Activated T-helper 17 cell treated with anti-CD3 and anti-CD28 coated beads, Interleukin-2, amount 50 U/mL, for 72 hours (primary cell): ENCODE measurements around the gene GLRX3. TPM values are rescaled to one million over a fixed set of nuclear protein-coding genes. Genes with fewer than 3 reads are reported as not detected.

Experiments
- ATAC-seq: fragments of 150-1000 bp; cut with Tn5 transposase; replicated peaks from 2 replicates; pipeline ENCODE4 v1.10.0; 2021; ENCODE audit warnings: mild to moderate bottlenecking, moderate library complexity
- H3K27ac Mint-ChIP-seq: one replicate; pipeline ENCODE4 v1.8.0; 2022; ENCODE audit warnings: mixed read lengths
- H3K27me3 Mint-ChIP-seq: one replicate; pipeline ENCODE4 v1.8.0; 2022; ENCODE audit warnings: mixed read lengths
- H3K36me3 Mint-ChIP-seq: one replicate; pipeline ENCODE4 v1.8.0; 2022; ENCODE audit warnings: low read depth, mild to moderate bottlenecking, mixed read lengths
- H3K4me1 Mint-ChIP-seq: one replicate; pipeline ENCODE4 v1.8.0; 2022; ENCODE audit warnings: mixed read lengths
- H3K4me3 Mint-ChIP-seq: one replicate; pipeline ENCODE4 v1.8.0; 2022; ENCODE audit warnings: mild to moderate bottlenecking, mixed read lengths
- H3K9me3 Mint-ChIP-seq: one replicate; pipeline ENCODE4 v1.8.0; 2022; ENCODE audit warnings: mixed read lengths
- total RNA-seq, 2 donors: library from RNA; stranded (reverse); gene quantifications; one replicate each; pipeline ENCODE4 v1.2.3, GENCODE V29; 2022

Gene GLRX3
- total RNA-seq, 2 donors from 2014 or later, result 66.7 to 112 TPM

DNA sequence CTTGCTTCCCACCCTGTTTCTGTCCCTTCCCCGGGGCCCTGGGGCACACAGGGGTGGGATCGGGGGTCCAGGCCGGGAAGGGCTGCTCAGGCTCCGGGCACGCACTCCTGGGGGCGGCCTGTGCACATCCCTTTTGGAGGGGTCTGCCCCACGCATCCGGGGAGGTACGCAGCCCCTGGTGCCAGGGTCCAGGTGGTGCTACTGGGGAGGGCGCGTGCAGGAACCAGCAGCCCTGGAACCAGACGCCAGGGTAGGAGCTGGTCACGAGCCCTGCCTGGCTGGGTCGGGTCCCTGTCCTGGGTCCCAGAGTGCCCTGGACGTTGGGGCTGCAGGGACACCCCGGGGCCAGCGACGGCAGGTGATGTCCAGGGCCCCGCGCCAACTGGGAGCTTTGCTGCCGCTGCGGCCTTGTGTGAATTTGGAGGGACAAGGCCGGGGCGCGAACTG, 53.4 kb downstream of the GLRX3 start:
- H3K27me3 Mint-ChIP-seq, result no peaks in the 10 kb centered on the region
- no peaks in the 10 kb centered on the region for H3K4me1 Mint-ChIP-seq
- no peaks in the 10 kb centered on the region for H3K9me3 Mint-ChIP-seq
- ATAC-seq, result no peak
- H3K4me3 Mint-ChIP-seq, result no peak overlapping the region
- no peak overlapping the region for H3K27ac Mint-ChIP-seq
- peaks cover 15% of the 10 kb centered on the region for H3K36me3 Mint-ChIP-seq

DNA sequence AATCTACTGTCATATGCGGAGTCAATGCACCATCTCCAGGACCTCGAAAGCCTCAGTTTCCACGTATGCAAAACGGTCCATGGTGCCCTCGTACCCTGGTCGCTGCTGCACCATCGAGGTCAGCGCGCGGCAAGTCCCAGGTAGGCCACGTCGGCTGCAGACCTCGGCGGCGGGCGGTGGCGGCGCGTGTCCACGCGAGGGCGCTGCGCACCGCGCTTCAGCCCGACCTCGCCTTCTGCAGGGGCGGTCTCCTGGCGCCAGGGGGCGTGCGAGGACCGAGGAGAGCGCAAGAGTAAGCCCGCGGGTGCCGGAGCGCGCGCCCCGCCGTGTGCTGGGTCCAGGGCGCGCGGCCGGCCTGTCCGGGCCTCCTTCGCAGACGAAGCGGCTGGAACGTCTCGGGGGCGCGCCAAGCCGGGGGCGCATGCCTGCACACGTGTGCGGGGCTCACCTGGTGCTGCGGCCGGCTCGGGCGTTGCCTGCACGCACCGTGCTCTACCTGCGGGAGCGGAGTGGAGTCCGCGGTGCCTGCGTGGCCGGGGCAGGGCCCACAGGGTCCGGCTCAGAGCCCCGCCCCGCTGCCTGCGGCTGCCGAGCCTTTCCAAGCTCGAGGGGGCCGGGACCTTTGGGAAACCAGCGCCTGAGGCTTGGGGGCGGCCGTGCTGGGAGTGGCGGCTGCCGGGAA, 54.0 kb downstream of the GLRX3 start:
- no peaks in the 10 kb centered on the region for H3K4me1 Mint-ChIP-seq
- no peak overlapping the region for H3K4me3 Mint-ChIP-seq
- H3K9me3 Mint-ChIP-seq, result no peaks in the 10 kb centered on the region
- ATAC-seq, result peak; percentile 93
- no peaks in the 10 kb centered on the region for H3K27me3 Mint-ChIP-seq
- H3K27ac Mint-ChIP-seq, result no peak overlapping the region
- H3K36me3 Mint-ChIP-seq, result peaks cover 10% of the 10 kb centered on the region

DNA sequence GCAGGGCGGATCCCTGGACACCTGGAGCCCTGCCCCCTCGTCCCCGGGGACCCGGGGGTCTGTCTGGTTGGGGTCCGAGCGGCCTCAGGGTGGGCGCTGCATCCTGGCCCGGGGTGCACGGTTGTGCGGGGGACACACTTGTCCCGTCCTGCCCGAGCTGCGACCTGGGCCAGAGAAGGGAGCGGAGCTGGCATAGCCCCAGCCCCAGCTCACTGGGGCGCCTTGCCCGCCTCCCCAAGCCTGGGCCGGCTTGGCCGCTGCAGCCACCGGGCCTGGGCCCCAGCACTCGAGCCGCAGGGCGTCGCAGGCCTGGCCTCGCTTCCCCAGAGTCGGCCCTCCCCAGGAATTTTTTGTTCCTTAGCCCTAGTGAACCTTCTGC, 54.5 kb downstream of the GLRX3 start:
- Mint-ChIP-seq H3K27me3 (no peaks in the 10 kb centered on the region), H3K9me3 (no peaks in the 10 kb centered on the region), H3K4me1 (no peaks in the 10 kb centered on the region), H3K36me3 (peaks cover 5% of the 10 kb centered on the region), H3K4me3 (no peak overlapping the region), H3K27ac (no peak overlapping the region)
- ATAC-seq, result no peak

DNA sequence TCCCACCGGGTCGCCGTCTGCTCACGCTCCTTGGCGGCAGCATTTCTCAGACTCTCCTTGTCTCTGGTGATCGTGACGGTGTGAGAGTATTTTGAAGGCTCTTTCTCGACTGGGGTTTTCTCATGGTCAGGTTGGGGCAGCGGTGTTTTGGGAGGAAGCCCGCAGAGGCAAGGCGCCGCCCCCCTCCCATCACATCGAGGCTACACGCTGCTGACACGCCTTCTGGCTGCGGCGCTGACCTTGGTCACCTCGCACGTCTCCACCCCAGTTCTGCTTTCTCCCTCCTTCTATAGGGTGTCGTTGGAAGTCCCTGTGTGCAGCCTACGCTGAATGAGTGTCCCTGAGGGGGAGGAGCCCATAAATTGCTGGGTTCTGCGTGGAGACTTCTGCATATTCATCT, 55.2 kb downstream of the GLRX3 start:
- Mint-ChIP-seq H3K27me3 (no peaks in the 10 kb centered on the region), H3K4me1 (no peaks in the 10 kb centered on the region), H3K27ac (no peak overlapping the region), H3K4me3 (peak overlapping the region; percentile 7), H3K9me3 (no peaks in the 10 kb centered on the region), H3K36me3 (no peaks in the 10 kb centered on the region)
- ATAC-seq, result no peak

DNA sequence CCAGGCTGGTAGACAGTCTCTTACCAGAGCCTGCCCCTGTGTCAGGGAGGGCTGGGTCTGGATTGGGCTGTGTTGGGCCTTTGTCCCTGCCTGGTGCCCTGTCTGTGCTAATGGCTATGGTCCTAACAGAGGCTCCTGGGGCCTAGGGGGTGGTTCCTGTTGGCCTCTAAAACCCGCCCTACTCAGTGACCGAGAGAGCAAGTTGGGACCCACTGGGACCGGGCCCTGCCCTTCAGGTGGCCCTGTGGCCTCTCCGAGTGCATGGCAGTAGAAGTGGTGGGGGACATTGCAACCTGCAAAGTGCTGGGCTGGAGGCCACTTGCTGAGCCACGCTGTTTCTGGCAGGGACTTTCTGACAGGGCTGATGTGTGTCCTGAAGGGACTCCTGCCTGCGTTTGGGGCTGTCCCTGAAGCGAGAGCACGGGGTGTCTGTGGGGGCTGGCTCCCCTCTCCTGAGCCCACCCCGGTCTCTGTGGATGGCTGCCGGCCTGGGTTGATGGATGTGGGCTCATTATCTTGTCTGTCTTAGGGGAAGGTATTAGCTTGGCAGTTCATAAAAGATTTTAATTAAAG, 56.2 kb downstream of the GLRX3 start:
- no peak overlapping the region for H3K27ac Mint-ChIP-seq
- no peaks in the 10 kb centered on the region for H3K36me3 Mint-ChIP-seq
- no peaks in the 10 kb centered on the region for H3K4me1 Mint-ChIP-seq
- H3K27me3 Mint-ChIP-seq, result no peaks in the 10 kb centered on the region
- no peak overlapping the region for H3K4me3 Mint-ChIP-seq
- no peaks in the 10 kb centered on the region for H3K9me3 Mint-ChIP-seq
- ATAC-seq, result no peak

DNA sequence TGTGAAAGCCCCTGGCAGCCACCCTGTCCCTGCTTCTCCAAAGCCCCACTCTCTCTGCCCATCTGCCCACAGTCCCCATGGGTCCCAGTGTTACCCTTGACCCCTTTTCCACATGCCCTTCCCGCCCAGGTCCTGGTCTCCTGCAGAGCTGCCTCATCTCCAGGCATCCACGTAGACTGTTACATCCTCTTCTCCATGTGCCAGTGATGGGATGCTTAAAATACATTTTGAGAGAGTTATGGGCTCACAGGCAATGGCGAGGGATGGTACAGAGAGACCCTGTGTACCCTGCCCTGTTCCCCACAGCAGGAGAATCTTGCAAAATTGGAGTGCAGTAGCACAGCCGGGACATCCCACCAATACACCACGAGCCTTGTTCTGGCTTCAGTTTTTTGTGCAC, 56.8 kb downstream of the GLRX3 start:
- Mint-ChIP-seq H3K4me3 (no peak overlapping the region), H3K36me3 (no peaks in the 10 kb centered on the region), H3K27me3 (no peaks in the 10 kb centered on the region)

DNA sequence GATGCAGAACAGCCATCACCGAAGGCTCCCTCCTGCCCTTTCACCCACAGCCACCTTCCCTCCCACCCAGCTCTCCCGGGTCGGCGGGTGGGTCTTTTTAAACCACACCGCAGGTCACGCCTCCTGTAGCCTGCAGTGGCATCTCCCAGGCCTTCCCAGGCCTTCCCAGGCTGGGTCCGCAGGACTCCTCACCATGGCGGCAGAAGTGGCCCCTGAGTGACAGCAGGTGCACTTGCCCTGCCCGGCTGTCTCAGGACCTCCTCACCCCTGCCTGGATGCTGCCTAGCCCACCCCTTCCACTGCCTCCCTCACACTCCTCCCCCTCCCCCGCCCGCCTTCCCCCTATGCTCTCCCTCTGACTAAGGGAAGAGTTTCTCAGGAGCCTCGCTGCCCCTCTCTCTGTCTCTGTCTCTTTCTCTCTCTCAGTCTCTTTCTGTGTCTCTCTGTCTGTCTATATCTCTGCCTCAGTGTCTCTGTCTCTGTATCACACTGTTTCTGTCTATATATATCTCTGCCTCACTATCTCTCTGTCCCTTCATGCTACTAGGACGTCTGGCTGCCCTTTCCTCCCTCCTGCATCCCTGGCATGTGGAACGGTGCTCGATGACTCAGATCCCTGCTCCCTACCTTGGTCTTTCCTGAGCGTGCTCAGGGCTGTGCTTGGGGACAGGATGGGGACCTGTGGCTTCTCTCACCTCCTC, 57.5 kb downstream of the GLRX3 start:
- Mint-ChIP-seq H3K27me3 (no peaks in the 10 kb centered on the region), H3K9me3 (no peaks in the 10 kb centered on the region), H3K4me1 (no peaks in the 10 kb centered on the region), H3K27ac (no peak overlapping the region), H3K36me3 (no peaks in the 10 kb centered on the region), H3K4me3 (no peak overlapping the region)
- no peak for ATAC-seq

More for the DNA sequence above, 56.8 kb downstream of the GLRX3 start:
- Mint-ChIP-seq H3K27ac (no peak overlapping the region), H3K4me1 (no peaks in the 10 kb centered on the region), H3K9me3 (no peaks in the 10 kb centered on the region)
- no peak for ATAC-seq

DNA sequence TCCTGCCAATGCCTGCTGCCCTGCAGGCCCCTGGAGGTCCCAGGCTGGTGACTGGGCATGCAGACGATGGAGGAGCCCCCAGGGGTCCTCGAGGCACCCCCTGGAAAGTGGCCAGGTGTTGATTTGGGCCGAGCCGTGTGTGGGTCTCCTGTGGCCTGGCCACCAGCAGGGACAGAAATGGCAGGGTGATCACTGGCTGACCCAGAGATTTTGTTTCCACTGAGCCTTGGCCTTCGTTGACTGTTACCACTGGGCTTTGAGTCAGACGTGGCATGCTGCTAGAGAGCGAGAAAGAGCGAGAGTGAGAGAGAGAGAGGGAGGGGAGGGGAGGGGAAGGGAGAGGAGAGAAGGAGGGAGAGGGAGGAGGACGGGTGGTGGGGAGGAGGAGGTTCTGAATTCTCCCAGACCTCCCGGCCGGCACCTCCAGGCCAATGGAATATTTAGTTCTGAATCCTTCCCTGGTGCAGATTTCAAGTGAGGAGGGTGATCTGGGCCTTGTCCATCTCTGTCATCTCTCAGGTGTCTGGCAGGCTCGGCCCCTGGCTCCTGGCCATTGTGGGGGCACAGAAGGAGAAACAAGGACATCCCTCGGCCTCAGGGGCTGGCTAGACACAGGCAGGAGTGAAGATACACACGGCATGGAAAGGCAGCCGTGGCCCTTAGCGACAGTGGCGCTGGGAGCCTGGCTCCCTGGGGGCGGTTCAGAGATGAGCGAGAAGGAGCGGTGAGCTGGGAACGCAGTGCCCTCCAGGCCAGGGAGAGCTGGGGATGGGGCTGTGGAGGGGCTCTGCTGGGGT, 58.2 kb downstream of the GLRX3 start:
- Mint-ChIP-seq H3K4me1 (no peaks in the 10 kb centered on the region), H3K36me3 (no peaks in the 10 kb centered on the region), H3K27me3 (no peaks in the 10 kb centered on the region), H3K4me3 (no peak overlapping the region), H3K27ac (no peak overlapping the region), H3K9me3 (no peaks in the 10 kb centered on the region)
- no peak for ATAC-seq

DNA sequence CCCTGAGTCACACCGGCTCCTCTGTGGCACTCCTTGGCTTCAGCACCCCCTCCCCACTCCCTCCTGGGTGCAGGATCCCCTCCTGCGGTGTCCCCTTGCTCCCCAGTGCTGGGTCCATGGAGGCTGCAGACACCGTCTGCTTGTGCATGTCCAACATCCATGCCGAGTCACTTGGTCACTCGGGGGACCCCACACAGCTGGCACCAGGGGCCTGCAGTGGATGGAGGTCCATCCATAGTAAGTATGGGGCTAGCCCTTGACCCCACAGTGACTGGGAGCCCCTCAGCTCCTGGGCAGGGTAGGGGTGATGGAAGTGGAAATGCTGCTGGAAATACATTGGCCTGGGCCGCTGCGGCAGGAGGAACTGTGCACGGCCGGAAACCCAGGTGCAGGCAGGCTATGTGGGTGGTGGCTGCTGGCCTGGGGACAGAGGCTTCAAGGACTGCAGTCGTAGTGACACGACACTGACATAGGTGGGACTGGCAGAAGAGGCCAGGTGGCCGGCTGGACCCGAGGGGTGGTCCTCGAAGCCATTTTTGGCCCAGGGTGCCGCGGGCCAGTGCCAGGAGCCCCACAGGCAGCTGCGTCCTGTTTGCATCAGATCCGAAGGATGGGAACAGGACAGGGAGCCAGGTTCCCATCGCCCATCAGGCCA, 58.9 kb downstream of the GLRX3 start:
- H3K4me3 Mint-ChIP-seq, result no peak overlapping the region
- no peaks in the 10 kb centered on the region for H3K9me3 Mint-ChIP-seq
- no peak for ATAC-seq
- H3K36me3 Mint-ChIP-seq, result no peaks in the 10 kb centered on the region
- no peaks in the 10 kb centered on the region for H3K27me3 Mint-ChIP-seq
- H3K27ac Mint-ChIP-seq, result no peak overlapping the region
- no peaks in the 10 kb centered on the region for H3K4me1 Mint-ChIP-seq

DNA sequence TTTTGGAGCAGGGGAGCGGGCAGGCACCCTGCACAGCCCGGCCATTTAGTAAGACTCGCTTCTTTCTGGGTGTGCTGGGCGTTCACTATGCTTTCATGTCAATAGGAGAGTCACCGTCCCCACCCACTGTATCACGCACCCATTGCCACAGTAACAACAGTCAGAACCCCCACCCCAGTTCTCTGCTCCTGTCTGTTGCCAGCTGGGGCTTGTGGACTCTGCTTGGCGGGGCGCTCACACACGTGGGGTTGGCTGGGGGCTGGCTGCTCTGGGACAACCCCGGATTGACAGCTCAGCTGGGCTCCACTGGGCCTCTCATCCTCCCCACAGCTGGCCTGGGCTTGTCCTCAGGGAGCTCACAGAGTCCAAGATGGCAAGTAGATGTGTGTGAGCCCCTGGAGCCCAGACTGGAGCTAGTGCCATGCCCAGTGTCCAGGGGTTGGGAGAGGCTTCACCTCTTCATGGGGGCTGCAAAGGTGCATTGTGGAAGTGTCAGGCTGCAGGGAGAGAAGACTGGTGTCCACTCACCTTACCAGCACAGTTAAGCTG, 59.6 kb downstream of the GLRX3 start:
- Mint-ChIP-seq H3K4me3 (no peak overlapping the region), H3K27me3 (no peaks in the 10 kb centered on the region), H3K27ac (no peak overlapping the region), H3K4me1 (no peaks in the 10 kb centered on the region), H3K9me3 (no peaks in the 10 kb centered on the region), H3K36me3 (no peaks in the 10 kb centered on the region)
- ATAC-seq, result no peak

DNA sequence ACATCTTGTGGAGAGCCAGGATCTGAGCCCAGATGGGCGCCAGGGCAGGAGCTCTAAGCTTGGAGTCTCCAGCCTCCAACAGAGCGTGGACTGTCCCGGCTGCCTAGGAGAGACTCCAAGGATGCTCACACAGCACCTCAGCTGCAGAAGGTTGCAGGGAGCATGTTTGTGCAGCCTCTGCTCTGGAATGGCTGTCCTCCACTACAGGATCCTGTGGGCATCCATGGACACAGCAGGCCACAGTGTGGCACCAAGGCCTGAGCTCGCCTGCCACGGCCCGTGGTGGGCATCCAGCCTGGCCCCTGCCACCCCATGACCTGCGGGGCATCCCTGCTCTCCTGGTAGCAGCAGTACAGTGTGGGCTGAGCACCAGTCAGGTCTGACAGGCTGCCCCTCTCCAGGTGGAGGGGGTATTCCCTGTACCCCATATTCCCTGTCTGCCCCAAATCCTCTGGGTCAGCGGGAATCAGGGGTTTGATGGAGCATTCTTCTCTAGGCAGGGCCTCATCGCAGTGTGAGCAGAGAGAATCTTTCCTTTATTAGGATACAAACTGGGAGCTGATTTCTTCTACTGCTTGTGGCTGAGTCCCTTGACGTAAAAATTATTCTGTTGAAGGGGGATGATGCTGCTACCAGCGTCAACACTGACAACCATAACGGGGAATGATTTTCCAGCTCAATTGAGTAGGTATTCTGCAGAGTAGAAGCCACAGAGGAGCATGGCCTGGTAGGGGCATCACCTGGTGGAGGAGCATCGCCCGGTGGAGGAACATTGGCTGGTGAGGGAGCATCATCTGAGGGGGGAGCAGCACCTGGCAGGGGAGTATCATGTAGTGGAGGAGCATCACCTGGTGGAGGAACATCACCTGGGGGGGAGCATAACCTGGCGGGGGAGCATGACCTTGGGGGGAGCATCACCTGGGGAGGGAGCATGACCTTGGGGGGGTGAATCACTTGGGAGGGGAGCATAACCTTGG, 60.6 kb downstream of the GLRX3 start:
- Mint-ChIP-seq H3K4me3 (no peak overlapping the region), H3K4me1 (no peaks in the 10 kb centered on the region), H3K27me3 (no peaks in the 10 kb centered on the region), H3K27ac (no peak overlapping the region), H3K9me3 (no peaks in the 10 kb centered on the region), H3K36me3 (no peaks in the 10 kb centered on the region)
- no peak for ATAC-seq

DNA sequence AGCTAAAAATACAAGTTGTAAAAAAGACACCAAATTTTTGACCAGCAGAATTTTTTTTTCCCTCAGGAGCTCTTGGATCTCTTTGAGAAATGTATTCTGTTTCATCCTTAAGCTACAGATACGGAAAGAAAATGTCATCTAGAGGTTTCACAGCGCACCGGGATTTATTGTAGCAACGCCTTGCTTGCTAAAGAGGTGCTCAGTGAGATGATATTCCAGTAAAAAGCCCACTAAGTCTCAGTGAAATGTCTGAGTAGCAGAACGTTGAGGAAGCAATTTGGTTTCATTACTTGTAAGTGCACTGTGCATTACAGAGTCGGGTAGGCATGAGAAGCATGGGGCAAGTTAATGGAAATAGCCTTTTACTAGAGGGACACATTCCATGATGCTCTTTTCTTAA, 62.5 kb downstream of the GLRX3 start:
- no peak overlapping the region for H3K27ac Mint-ChIP-seq

More for the DNA sequence above, 62.5 kb downstream of the GLRX3 start:
- H3K9me3 Mint-ChIP-seq, result no peaks in the 10 kb centered on the region
- ATAC-seq, result no peak
- H3K36me3 Mint-ChIP-seq, result no peaks in the 10 kb centered on the region
- no peaks in the 10 kb centered on the region for H3K4me1 Mint-ChIP-seq
- no peaks in the 10 kb centered on the region for H3K27me3 Mint-ChIP-seq
- no peak overlapping the region for H3K4me3 Mint-ChIP-seq
